ENCODE data around the gene TRIP4. TPM values are rescaled to one million over a fixed set of nuclear protein-coding genes. Genes with fewer than 3 reads are reported as not detected.

TRIP4 gene
- total and polyA plus RNA-seq, 2 donors (not counting 3 experiments of a cell fraction or from before 2014, with no cell fraction given) = 10.9 to 31.1 TPM

DNA sequence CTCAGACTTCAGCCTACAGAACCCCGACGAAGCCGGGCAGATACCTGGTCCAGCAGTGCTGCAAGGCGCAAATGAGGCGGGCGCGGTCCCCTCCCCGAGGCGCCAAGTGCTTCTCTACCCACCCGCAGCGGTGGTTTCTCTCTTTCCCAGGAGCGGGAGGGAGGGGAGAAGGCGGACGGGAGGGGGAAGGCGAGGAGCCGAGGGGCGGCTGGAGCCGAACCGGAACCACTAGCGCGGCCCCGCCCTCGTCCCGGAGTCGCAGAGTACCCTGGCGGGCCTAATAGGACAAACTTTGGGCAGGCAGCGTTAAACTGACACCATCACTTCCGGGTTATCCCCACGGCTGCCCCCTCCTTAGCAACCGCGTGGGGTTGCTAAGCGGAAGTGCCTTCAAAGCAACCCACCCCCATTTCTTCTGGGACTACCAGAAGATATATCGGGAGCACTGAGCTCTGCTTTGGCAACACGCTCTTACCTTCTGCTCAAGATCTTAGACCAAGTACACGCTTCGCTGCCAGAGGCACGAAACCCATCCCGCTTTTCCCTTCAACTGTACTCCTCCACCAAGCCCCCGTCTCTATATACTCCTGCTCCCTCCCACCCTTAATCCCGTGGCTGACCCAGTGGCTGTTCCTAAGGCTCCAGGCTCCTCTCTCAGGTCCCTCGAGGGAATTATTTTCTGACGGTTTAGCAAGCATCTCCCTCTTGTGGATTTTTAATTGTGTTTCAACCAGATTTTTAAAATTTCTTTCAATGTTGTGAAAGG is 31.5 kb upstream of the TRIP4 start, which contains the start of gene CSNK1G1:
TSS of gene CSNK1G1 (minus strand) at position 230 of the 766 bp plus-strand sequence. CDS start 55,674 bp downstream, outside the sequence.
- intact Hi-C loops (cut with micrococcal nuclease) (loop anchor here (1.0 to 5.0 kb wide), 6 partner anchors 31 to 259 kb away; partner anchors contain the start of genes PPIB, SNX1 and TRIP4), dilution Hi-C loops (cut with MboI; ENCODE audit: extremely low pct_ligation_motif_present, low sequenced_read_pairs) (no loop called here)
- H3K9ac ChIP-seq (replicated peaks; ENCODE audit: extremely low read depth, insufficient read depth, low read length) = peak within 1 kb of the TSS; percentile 60
- H3K27ac ChIP-seq (ENCODE audit: insufficient read depth, low read depth, low read length) = peak within 1 kb of the TSS; percentile 45
- FAIRE-seq = peak; percentile 93
- H4K20me1 ChIP-seq (replicated peaks; ENCODE audit: control insufficient read depth, extremely low read depth, insufficient read depth, low read length) = no peaks in the 10 kb centered on the region
- no peaks in the 10 kb centered on the region for H3K9me3 ChIP-seq (replicated peaks; ENCODE audit: control insufficient read depth, insufficient read depth, low read length)
- peaks cover 29% of the 10 kb centered on the region for H3K79me2 ChIP-seq (ENCODE audit: control insufficient read depth, insufficient read depth, low read length)
- DNase-seq (ENCODE audit: low read depth, low spot score) = peak; percentile 98
- peak within 1 kb of the TSS; percentile 94 for H3K4me2 ChIP-seq (ENCODE audit: insufficient read depth, low read length)
- H3K4me3 ChIP-seq (replicated peaks in 1 of 3; ENCODE audit: insufficient read depth in 1 of 3, low read depth in 1 of 3, low read length in 3 of 3) = peak within 1 kb of the TSS; percentile 78 to 94 (median 89)
- no peaks in the 10 kb centered on the region for H3K9me1 ChIP-seq (replicated peaks; ENCODE audit: control insufficient read depth, extremely low read depth, insufficient read depth, low read length)
- no TSS peak for BruUV-seq (replicated peaks)
- no peaks in the 10 kb centered on the region for H3K27me3 ChIP-seq (ENCODE audit: control insufficient read depth in 2 of 2, insufficient read depth in 2 of 2, low read length in 2 of 2)
- ChIA-PET POLR2A (interaction anchor here (0.6 kb wide), 1 partner anchor 162 kb away, joined by 3 read pairs; no protein-coding TSS in a partner anchor), CTCF (interaction anchor here (0.6 to 1.8 kb wide), 19 partner anchors 11 to 193 kb away, joined by 3 to 44 read pairs (median 4); partner anchors contain the start of genes PPIB and TRIP4)
- peaks cover 21% of the 10 kb centered on the region for H3K4me1 ChIP-seq (ENCODE audit: control insufficient read depth, extremely low read depth, insufficient read depth, low read length)
- no peak for TF ChIP-seq MYC (IDR thresholded peaks at IDR 0.05; ENCODE audit: low read depth, low read length)
- peak; percentile 72 for TF ChIP-seq POLR2AphosphoS5 (IDR thresholded peaks at IDR 0.05; ENCODE audit: insufficient read depth, low read depth, low read length)
- TF ChIP-seq, protein P1, sequence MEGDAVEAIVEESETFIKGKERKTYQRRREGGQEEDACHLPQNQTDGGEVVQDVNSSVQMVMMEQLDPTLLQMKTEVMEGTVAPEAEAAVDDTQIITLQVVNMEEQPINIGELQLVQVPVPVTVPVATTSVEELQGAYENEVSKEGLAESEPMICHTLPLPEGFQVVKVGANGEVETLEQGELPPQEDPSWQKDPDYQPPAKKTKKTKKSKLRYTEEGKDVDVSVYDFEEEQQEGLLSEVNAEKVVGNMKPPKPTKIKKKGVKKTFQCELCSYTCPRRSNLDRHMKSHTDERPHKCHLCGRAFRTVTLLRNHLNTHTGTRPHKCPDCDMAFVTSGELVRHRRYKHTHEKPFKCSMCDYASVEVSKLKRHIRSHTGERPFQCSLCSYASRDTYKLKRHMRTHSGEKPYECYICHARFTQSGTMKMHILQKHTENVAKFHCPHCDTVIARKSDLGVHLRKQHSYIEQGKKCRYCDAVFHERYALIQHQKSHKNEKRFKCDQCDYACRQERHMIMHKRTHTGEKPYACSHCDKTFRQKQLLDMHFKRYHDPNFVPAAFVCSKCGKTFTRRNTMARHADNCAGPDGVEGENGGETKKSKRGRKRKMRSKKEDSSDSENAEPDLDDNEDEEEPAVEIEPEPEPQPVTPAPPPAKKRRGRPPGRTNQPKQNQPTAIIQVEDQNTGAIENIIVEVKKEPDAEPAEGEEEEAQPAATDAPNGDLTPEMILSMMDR (IDR thresholded peaks at IDR 0.05; ENCODE audit: extremely low read depth in 1 of 2, insufficient read depth in 1 of 2, low read depth in 1 of 2, low read length in 2 of 2) = peak; percentile 20 to 24
- TF ChIP-seq GATA2 (IDR thresholded peaks at IDR 0.05; ENCODE audit: insufficient read depth, insufficient read length, low read depth, low read length) = no peak
- TF ChIP-seq JUN (IDR thresholded peaks at IDR 0.05; ENCODE audit: borderline replicate concordance, insufficient read depth, insufficient read length, low read depth) = no peak
- TF ChIP-seq, protein P2, sequence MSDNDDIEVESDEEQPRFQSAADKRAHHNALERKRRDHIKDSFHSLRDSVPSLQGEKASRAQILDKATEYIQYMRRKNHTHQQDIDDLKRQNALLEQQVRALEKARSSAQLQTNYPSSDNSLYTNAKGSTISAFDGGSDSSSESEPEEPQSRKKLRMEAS (IDR thresholded peaks at IDR 0.05; ENCODE audit: insufficient read depth, insufficient read length) = peak; percentile 24
- no peak for TF ChIP-seq EZH2 (IDR thresholded peaks at IDR 0.05; ENCODE audit: borderline replicate concordance, low read depth, low read length, severe bottlenecking)
- TF ChIP-seq POLR2A (IDR thresholded peaks at IDR 0.05; ENCODE audit: low read depth, low read length) = peak; percentile 77
- no peak for TF ChIP-seq FOS (IDR thresholded peaks at IDR 0.05; ENCODE audit: borderline replicate concordance, insufficient read depth, low read length)
- no peaks in the 10 kb centered on the region for H3K36me3 ChIP-seq (ENCODE audit: control insufficient read depth in 2 of 2, extremely low read depth in 1 of 2, insufficient read depth in 2 of 2, low read length in 2 of 2)
- peak within 1 kb of the TSS; percentile 95 for H2AFZ ChIP-seq (ENCODE audit: low read depth, low read length)

Data from endothelial cell of umbilical vein (primary cell).